GM21825 (cell line): ENCODE results near the gene TXNL4A.

Experiments
- ATAC-seq: cut with Tn5 transposase; IDR thresholded peaks from one replicate; pipeline ENCODE4 v1.9.1; 2021; ENCODE audit warnings: mild to moderate bottlenecking, moderate library complexity; ENCODE audit not compliant: unreplicated experiment

Gene TXNL4A

DNA sequence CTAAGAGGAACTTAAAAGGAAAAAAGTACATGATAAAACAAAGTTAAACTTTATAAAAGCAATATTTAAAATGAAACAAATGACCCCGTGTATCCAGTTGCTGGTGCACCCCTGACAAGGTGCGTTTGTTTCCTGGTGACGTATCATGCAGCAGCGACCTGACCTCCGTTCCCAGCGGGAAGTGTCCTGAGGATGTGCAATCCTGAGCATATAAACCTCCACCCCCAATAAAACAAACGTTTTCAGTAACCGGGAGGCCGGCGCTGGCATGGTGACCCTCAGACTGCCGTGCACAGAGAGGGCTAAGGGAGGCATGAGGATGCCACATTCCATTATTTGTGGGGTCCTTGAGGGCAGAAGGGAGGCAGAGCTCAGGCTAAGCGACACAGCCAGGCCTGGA lies 51.7 kb downstream of the TXNL4A start:
- ATAC-seq = no peak

DNA sequence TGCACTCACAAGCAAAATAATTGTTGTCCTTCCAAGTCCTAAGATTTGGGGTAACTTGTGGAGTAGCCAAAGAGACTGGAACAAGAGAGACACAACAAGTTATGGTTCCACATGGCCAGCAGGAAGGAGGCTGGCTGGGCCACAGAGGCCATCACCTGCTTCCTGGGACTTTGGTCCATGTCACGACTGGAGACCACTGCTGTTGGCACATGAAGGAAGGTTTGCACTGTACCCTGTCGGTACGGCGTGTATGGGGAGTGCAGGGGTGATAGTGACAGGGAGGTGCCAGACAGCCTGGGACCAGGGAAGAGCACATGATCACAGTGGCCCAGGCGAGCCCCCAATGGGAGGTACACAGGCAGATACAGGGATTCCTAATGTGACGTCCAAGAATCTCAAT lies 52.4 kb downstream of the TXNL4A start:
- no peak for ATAC-seq

DNA sequence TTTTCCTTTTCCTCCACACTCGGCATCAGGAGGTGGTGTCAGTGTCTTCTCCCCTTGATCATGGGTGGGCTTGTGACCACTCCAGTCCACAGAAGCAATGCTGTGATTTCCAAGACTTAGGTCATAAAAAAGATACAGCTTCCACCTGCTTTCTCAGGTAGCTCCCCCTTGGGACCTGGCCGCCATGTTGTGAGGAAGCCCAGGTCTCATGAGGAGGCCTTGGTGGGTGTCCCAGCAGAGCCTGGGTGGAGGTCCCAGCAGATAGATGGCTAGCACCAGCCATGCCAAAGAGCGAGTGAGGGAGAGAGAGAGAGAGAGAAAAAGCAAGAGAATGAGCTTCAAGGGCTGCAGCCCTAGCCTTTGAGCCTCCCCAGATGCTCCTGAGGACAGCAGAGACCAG lies 52.9 kb downstream of the TXNL4A start:
- no peak for ATAC-seq

DNA sequence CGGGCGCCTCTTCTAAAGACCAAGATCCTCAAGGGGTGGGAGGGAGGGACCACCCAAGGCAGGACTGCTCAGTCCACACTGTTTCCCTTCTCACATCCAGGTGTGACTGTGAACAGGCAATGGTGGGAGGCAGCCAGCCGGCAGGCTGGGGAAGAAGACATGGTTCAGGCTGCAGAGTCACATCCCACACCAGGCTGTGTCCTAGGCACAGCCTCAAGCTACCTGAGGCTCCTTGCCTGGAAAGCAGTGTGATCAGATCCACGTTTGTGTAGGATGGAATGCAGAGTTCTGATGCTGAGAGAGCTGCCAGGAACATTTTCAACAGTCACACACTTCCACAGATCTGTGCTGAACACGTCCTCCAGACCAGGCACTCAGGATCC lies 53.3 kb downstream of the TXNL4A start:
- no peak for ATAC-seq

DNA sequence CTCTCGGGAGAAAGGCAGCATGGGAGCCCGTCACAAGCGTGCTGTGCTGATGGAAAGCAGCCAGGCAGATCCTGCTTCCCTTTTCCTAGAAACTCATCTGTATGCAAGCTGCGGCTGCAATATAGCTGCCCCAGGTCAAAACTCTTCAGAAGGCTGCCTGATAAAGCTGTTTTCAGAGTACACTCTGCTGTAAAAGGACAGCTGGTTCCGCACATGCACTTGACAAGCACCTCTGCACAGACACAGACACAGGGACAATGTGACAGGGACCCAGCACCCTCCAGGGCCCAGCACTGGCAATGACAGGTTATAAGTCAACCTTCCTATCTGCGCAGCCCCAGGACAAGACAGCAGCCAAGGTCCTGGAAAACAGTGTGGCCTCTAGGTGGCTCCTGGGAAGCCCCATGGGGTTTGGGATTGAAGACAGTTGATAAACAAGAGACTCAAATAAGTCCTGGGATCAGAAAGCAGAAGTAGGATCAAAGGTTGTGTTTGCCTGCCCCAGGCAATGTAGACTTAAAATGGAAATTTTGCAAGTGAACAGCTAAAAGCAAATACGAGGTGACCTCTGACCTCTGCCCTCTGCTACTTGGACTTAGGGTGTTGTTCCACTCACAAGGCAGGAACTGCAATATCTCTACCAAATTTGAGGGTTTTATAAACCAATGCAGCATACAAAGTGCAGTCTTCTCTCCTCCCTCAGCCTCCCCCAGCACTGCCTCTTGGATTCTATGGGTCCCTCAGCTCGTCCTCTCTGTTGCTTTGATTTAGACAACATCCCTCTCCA lies 53.9 kb downstream of the TXNL4A start:
- no peak for ATAC-seq

DNA sequence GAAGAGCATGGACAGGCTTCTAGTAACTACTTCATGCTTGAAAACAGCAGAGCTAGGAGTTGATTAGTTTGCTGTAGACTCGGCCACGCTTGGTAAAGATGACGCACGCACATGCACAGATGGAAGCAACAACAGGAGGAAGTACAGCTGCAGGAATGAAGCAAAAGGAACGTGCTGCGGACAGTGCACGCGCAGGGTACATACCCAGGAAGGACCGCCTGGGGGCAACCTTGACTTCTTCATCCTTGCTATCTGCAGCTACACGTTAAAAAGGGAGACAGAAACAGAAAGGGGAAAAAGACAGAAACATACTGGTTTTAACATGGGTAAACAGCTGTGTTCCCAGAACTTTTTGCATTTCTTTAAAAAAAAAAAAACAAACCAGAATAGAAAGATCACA lies 54.6 kb downstream of the TXNL4A start:
- ATAC-seq = no peak

DNA sequence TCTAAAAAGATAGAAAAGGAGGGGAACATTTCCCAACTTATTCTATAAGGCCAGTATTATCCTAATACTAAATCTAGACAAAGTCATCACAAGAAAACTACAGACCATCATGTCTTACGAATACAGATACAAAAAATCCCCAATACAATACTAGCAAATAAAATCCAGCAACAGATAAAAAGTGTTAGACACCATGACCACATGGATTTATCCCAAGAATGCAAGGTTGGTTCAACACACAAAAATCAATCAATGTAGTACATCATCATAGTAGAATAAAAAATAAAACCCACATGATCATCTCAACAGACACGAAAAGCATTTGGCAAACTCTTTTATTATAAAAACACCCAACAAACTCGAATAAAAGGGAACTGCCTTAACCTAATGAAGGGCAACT lies 55.5 kb downstream of the TXNL4A start:
- ATAC-seq = no peak

DNA sequence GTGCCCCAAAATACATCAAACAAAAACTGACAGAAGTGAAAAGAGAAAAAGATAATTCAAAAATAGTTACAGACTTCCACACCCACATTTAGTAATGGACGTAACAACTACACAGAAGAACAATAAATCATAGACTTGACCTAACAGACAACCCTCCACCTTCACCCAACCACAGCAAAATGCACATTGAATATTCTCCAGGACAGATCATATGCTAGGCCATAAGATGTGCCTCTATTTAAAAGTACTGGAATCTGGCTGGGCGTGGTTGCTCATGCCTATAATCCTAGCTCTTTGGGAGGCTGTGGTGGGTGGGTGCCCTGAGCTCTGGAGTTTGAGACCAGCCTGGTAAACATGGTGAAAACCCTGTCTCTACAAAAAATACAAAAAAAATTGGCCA lies 56.9 kb downstream of the TXNL4A start:
- ATAC-seq = no peak

DNA sequence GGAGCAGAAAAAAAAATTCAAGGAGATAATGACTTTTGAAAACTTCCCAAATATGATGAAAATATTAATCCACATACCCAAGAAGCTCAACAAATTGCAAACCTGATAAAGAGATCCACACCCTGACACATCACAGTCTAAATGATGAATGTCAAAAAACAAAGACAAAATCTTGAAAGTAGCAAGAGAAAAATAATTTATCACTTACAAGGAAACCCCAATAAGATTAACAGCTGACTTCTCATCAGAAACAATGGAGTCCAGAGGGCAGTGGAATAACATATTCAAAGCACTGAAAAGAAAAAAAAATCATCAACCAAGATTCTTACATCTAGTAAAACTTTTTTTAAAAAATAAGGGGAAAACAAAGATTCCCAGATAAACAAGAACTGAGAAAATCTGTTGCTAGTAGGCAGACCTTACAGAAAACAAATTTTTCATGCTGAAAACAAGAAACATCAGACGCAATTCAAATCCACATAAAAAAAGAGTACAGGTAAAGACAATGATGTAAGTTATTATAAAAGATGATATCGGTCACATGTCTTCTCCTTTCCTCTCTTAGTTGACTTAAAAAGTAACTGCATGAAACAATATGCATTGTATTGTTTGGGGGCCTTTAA lies 58.2 kb downstream of the TXNL4A start:
- no peak for ATAC-seq

DNA sequence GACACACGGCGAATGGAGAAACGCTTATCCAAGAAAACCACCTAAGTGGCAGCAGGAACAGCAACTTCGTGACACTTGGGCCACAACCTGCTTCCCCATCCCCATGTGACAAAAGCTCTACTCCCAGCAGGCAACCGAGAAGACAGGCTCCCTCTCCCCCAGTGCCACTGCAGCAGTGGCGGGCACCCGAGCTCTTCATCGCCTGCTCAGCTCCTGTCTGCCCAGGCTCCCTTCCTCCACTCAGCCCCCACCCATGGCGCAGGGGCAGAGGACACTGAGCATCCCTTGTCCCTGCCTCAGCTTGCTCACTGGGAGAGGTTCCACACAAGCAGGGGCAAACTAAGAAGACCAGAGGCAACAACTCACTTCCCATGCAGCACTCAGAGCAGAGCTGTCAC lies 59.8 kb downstream of the TXNL4A start:
- no peak for ATAC-seq

DNA sequence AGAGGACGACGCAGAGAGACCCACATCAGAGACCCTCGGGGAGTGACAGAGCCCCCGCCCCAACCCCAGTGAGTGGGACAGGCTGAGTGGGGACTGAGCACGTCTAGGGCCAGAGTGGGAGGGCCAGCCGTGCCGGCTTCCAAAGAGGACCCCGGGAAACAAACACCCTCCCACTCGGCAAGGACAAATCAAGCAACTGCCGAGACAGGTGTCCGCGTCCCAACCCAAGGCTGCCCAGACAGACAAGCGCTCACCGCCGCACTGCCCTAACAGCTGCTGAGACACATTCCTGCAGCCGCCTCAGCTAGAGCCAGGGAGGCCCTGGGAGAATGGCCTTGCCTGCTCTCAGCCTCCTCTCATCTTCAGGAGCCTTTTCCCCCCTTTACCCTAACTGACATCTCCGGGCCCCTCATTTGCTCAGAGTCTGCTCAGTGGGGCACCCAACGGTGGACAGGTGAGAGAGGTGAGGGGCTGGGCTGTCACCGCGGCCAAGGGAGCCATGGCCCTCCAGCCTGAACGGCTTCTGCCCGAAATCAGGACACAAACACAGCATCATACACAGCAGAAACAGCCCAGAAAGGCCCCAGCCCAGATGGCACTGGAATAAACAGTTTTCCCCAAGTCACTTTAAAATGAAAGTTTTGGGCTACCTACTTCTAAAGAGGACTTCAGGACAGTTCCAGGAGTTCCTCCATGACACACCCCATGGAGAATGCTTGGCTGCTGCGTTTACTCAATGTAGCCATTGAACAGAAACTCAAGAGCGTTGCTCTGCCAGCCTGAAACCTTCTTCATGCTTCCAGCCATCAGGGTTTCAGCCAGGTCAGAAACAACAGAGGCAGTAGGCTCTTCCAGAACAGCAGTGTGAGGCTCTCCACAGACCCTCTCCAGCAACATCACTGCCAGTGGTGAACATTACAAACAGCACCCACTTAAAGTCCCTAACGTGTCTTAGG lies 60.5 kb downstream of the TXNL4A start:
- ATAC-seq = no peak

DNA sequence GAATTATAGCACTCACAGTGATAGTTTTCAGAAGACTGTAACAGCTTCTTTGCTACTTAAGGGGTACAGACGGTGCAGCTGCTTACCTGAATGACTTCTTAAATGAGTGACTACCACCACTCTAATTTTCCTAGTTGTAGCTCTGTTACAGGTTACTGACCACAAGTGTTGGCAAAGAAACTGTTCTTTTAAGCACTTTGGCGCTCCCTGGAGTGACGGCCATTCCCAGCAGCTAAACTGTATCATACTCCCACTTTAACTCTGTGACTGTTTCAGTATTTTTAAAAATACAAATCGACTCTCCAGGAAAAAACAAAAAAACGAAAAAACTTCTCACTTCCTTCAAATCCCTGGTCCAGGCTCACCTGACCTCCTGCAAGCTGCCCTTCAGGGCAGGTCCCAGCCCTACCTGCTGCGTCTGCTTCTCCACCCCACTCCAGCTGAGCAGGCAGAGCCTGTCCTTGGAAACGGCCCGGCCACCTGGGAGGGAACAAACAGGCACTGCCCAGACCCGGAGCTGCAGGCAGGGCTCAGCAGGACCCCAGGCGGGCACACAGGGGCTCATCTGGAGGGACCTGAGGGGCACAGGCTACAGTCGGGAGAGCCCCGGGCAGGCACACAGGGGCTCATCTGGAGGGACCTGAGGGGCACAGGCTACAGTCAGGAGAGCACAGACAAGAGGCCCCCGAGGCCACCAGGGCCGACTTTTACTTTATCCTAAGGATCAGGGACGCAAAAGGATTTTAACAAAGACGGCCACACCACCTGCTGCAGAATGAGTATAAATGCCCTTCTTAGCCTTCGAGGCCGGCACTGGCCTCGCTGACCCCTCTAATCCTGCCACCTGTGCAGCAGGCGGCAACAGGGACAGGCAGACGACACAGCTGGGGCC lies 61.4 kb downstream of the TXNL4A start:
- ATAC-seq = no peak

DNA sequence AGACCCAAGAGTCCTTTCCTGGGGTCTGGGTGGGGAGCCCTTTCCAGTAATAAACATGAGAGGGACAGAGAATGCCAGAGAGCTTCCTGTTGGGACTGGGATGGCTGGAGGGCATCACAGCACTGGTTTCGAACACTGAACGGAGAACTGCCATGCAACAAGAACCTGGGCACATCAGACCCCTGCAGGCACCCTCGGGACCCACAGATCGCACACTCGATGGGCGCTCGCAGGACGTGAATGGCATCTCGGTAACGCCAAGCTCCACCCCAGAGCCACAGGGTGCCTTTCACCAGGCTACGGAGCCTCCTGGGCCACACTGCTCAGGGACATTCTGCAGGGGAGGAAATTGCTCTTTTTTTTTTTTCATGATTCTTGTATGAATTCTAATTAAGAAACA lies 62.1 kb downstream of the TXNL4A start:
- no peak for ATAC-seq

DNA sequence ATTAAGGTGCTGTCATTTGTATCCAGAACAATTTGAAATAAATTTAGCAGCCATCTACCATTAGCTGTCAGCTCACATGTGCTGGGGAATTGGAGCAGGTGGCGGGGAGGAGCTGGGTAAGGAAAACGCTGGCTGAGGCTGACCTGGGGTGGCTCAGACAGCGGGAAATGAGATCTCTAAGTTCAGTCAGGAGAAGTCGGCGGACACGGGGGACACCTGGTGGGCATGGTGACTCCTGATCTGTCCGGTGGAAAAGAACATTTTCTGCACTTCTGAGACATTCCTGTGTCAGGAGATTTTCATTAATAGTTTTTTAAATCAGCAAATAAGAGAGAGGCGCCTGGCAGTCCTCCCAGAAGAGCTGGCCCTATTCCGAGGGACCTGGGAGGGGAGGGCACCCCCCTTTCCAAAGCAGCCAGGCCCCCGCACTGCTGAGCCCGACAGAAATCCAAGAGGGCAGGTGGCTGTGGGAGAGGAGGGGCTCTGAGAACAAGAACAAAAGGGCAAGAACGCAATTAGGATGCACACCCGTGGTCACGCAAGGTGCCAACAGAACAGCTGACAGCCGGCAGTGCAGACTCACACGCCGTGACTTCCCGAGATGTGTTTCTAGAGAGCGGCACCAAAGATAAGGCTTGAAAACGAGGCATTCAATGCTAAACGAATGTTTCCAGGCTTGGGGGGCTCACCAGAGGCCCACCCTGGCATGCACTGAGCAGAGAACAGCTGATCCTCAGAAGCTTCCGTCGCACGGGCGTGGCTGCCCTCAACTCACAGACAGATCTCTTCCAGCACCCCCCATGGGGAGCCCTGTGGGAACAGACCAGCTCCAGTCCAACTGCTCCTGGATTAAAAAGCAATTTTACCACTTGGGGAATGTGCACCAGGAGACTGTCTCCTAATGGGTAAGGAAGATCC lies 63.3 kb downstream of the TXNL4A start:
- no peak for ATAC-seq

DNA sequence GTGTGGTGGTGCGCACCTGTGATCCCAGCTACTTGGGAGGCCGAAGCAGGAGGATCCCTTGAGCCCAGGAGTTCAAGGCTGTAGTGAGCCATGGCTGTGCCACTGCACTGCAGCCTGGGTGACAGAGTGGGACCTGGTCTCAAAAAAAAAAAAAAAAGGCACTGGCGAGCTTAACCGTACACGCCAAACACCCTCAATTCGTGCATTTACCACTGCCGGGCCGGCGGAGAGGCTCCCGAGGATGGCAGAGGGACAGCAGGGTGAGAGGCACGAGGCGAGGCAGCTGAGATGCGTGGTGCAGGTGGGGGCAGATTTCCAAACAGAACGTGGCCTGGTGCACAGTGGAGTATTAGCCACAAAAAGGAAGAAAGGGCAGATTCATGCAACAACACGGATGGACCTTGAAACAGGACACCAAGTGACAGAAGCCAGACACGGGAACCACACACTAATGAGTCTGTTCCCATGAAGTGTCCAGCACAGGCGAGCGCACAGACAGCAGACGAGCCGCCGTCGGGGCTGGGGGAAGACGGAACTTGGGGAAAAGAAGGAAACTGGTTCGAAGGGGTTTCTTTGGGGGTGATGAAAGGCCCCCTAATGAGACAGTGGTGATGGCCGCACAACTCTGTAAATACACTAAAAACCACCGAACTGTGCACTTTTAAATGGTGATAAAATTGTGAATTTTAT lies 64.3 kb downstream of the TXNL4A start:
- no peak for ATAC-seq

DNA sequence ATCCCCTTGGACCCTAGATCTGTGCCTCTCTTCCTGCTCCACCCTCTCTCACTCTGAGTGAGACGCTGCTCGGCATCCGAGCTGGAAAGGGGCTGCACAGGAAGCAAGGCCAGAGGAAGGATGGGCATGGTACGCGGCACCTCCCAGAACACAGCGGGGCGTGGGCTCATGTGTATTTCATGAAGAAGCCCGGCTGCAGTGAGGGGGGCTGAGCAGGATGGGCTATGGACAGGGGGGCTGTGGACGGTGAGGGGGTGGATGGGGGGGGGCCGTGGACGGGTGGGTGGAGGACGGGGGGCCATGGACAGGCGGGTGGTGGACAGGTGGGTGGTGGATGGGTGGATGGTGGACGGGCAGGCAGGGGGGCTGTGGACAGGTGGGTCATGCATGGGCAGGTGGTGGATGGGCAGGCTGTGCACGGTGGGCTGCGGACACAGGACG lies 65.4 kb downstream of the TXNL4A start:
- no peak for ATAC-seq

DNA sequence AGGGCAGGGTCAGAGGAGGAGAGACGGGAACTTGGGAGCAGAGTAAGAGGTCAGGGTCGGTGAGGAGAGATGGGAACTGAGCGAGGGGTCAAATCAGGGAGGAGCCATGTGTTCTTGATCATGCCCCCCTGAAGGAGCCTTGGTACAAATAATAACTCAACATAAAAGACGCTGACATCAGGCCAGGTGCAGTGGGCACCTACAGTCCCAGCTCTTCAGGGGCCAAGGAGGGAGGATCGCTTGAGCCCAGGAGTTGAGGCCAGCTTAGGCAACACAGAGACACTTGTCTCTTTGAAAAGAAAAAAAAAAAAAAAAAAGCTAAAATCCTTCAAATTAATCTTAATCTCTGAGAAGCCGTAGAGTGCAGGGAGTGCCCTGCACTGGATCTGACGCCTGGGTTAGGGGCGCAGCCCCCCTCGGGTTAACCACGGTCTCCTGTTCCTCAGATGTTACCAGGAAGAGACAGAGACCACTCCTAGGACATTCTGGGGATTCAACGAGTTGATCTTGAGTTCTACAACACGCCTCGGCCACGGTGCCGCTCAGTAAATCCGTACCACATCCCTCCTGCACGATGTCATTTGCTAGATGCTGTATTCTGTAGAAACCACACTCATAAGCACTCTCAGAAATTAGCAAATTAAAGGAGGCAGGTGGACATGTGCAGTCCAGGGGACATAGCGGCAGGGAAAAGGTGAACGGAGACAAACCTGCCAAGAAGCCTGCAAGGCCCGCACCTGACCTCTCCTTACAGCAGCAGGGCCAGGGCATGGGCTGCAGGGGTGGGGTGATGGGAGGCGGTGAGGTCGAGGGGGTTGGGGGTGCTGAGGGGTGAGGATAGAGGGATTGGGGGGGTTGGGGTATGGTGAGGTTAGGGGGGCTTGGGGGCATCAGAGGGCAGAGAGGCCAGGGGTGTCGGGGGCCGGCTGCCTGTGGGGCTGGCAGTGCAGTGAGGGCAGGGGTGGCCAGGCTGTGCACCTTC lies 66.1 kb downstream of the TXNL4A start:
- no peak for ATAC-seq
